ENCODE data around the gene CATSPERD. TPM values are rescaled to one million over a fixed set of nuclear protein-coding genes. Genes with fewer than 3 reads are reported as not detected.

Gene CATSPERD
- total RNA-seq = not detected

- DNase-seq (ENCODE audit: low spot score) = peak; percentile 98
Measured at GRCh38 chr19:5719961-5720790, at the start of gene CATSPERD, which contains the start of gene LONP1. CATSPERD (plus strand) TSS chr19:5720637; CDS start chr19:5720738, 101 bp downstream. LONP1 (minus strand) TSS chr19:5720146; CDS start chr19:5720132, 14 bp downstream.

GRCh38 chr19:5671600-5671999, 48.8 kb upstream of the CATSPERD start:
- no peak for DNase-seq (ENCODE audit: low spot score)

- DNase-seq (ENCODE audit: low spot score) = no peak
Measured at GRCh38 chr19:5672708-5673459, 47.6 kb upstream of the CATSPERD start.

- no peak for DNase-seq (ENCODE audit: low spot score)
Measured at GRCh38 chr19:5673752-5674151, 46.7 kb upstream of the CATSPERD start.

- no peak for DNase-seq (ENCODE audit: low spot score)
Measured at GRCh38 chr19:5674714-5675113, 45.7 kb upstream of the CATSPERD start.

- DNase-seq (ENCODE audit: low spot score) = no peak
Measured at GRCh38 chr19:5676105-5676771, 44.2 kb upstream of the CATSPERD start.

GRCh38 chr19:5676772-5677105, 43.7 kb upstream of the CATSPERD start:
- no peak for DNase-seq (ENCODE audit: low spot score)

- no peak for DNase-seq (ENCODE audit: low spot score)
Measured at GRCh38 chr19:5677136-5677535, 43.3 kb upstream of the CATSPERD start.

GRCh38 chr19:5677580-5677979, 42.9 kb upstream of the CATSPERD start:
- no peak for DNase-seq (ENCODE audit: low spot score)

GRCh38 chr19:5678071-5678718, 42.2 kb upstream of the CATSPERD start:
- DNase-seq (ENCODE audit: low spot score) = no peak

GRCh38 chr19:5679289-5680083, 41.0 kb upstream of the CATSPERD start:
- DNase-seq (ENCODE audit: low spot score) = no peak

GRCh38 chr19:5680084-5680436, 40.4 kb upstream of the CATSPERD start:
- DNase-seq (ENCODE audit: low spot score) = no peak

GRCh38 chr19:5680437-5681368, 39.7 kb upstream of the CATSPERD start, which contains the start of the genes HSD11B1L and MICOS13:
HSD11B1L (plus strand) TSS chr19:5681027; CDS start chr19:5684833, 3,806 bp downstream.
MICOS13 (minus strand) TSS chr19:5680516; CDS start chr19:5680486, 30 bp downstream.
- peak; percentile 98 for DNase-seq (ENCODE audit: low spot score)

GRCh38 chr19:5681391-5682106, 38.9 kb upstream of the CATSPERD start:
- DNase-seq (ENCODE audit: low spot score) = no peak

GRCh38 chr19:5682107-5682482, 38.3 kb upstream of the CATSPERD start:
- DNase-seq (ENCODE audit: low spot score) = no peak

- DNase-seq (ENCODE audit: low spot score) = no peak
Measured at GRCh38 chr19:5683177-5683886, 37.1 kb upstream of the CATSPERD start.

- no peak for DNase-seq (ENCODE audit: low spot score)
Measured at GRCh38 chr19:5684694-5685430, 35.6 kb upstream of the CATSPERD start.

- no peak for DNase-seq (ENCODE audit: low spot score)
Measured at GRCh38 chr19:5686326-5686646, 34.2 kb upstream of the CATSPERD start.
